Fibroblast of skin of abdomen (primary cell): Measurements from ENCODE around the gene SLC2A6.

Source experiments
- DNase-seq: peaks from one replicate; pipeline ENCODE4 v3.0.0-alpha.2; 2013

Gene SLC2A6

GRCh38 chr9:133496861-133497842 lies 18.3 kb upstream of the SLC2A6 start:
- no peak for DNase-seq

GRCh38 chr9:133495327-133496293 lies 16.7 kb upstream of the SLC2A6 start:
- no peak for DNase-seq

GRCh38 chr9:133494636-133495326 lies 15.9 kb upstream of the SLC2A6 start:
- no peak for DNase-seq

- no peak for DNase-seq
Measured at GRCh38 chr9:133493845-133494540, 15.1 kb upstream of the SLC2A6 start.

GRCh38 chr9:133493428-133493827 lies 14.5 kb upstream of the SLC2A6 start:
- DNase-seq: no peak

GRCh38 chr9:133492061-133493021 lies 13.4 kb upstream of the SLC2A6 start:
- no peak for DNase-seq

GRCh38 chr9:133491656-133491925 lies 12.7 kb upstream of the SLC2A6 start:
- no peak for DNase-seq

GRCh38 chr9:133490865-133491655 lies 12.2 kb upstream of the SLC2A6 start:
- DNase-seq: no peak

- DNase-seq: no peak
Measured at GRCh38 chr9:133490201-133490681, 11.3 kb upstream of the SLC2A6 start.

- no peak for DNase-seq
Measured at GRCh38 chr9:133489253-133490190, 10.6 kb upstream of the SLC2A6 start.

- DNase-seq: no peak
Measured at GRCh38 chr9:133488686-133489252, 9.9 kb upstream of the SLC2A6 start.

GRCh38 chr9:133487331-133487725 lies 8.4 kb upstream of the SLC2A6 start:
- no peak for DNase-seq

- no peak for DNase-seq
Measured at GRCh38 chr9:133485531-133486260, 6.8 kb upstream of the SLC2A6 start.

- no peak for DNase-seq
Measured at GRCh38 chr9:133484671-133485437, 6.0 kb upstream of the SLC2A6 start.

GRCh38 chr9:133483611-133484010 lies 4.7 kb upstream of the SLC2A6 start:
- no peak for DNase-seq

GRCh38 chr9:133477992-133478850 lies 678 bp downstream of the SLC2A6 start:
- peak; percentile 7 for DNase-seq
